ENCODE data around the gene KIF26A. TPM values are rescaled to one million over a fixed set of nuclear protein-coding genes. Genes with fewer than 3 reads are reported as not detected.

Gene KIF26A
- total RNA-seq, 1 donor from 2014 or later, result 5.9 TPM

DNA sequence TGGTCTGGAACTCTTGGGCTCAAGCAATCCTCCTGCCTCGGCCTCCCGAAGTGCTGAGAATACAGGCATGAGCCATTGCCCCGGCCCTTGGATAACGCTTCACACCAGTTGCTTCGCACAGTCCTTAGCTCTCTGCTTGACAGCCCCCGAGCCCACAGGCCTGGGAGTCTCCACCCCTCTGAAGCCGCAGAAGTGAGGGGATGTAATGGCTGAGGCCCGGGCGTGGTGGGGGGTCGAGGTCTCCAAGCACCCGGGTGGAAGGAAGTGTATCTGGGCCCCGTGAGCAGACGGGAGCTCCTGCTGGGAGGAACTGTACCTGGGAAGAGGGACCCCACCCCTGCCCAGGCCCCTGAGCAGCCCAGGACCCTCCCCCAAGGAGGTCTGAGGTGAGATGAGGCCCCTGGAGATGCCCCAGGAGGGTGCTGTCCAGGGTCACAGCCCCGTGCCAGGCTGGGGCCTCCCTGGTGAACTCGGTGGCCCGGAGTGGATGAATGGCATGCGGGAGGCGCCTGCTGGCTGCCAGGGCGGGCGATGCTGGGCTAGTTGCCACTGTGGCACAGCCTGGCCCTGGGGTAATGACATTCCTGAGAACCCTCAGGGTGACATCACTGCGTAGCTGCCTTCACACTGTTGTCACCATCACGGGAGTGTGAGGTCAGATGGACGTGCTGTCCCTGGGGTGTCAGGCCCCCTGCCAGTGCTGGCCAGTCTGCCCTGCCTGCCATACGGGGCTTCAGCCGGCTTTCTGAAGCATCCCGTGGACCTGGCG lies 48.9 kb downstream of the KIF26A start:
- TF ChIP-seq, protein P1, sequence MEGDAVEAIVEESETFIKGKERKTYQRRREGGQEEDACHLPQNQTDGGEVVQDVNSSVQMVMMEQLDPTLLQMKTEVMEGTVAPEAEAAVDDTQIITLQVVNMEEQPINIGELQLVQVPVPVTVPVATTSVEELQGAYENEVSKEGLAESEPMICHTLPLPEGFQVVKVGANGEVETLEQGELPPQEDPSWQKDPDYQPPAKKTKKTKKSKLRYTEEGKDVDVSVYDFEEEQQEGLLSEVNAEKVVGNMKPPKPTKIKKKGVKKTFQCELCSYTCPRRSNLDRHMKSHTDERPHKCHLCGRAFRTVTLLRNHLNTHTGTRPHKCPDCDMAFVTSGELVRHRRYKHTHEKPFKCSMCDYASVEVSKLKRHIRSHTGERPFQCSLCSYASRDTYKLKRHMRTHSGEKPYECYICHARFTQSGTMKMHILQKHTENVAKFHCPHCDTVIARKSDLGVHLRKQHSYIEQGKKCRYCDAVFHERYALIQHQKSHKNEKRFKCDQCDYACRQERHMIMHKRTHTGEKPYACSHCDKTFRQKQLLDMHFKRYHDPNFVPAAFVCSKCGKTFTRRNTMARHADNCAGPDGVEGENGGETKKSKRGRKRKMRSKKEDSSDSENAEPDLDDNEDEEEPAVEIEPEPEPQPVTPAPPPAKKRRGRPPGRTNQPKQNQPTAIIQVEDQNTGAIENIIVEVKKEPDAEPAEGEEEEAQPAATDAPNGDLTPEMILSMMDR (IDR thresholded peaks at IDR 0.05), result no peak
- H3K9me3 ChIP-seq, result no peaks in the 10 kb centered on the region
- DNase-seq, result no peak
- H3K36me3 ChIP-seq, result no peaks in the 10 kb centered on the region
- H3K27me3 ChIP-seq, result no peaks in the 10 kb centered on the region
- no peaks in the 10 kb centered on the region for H3K4me1 ChIP-seq
- intact Hi-C loops (cut with DNase I), result no loop called here
- no peak for ATAC-seq
- no peak overlapping the region for H3K4me3 ChIP-seq
- H3K27ac ChIP-seq, result no peak overlapping the region

DNA sequence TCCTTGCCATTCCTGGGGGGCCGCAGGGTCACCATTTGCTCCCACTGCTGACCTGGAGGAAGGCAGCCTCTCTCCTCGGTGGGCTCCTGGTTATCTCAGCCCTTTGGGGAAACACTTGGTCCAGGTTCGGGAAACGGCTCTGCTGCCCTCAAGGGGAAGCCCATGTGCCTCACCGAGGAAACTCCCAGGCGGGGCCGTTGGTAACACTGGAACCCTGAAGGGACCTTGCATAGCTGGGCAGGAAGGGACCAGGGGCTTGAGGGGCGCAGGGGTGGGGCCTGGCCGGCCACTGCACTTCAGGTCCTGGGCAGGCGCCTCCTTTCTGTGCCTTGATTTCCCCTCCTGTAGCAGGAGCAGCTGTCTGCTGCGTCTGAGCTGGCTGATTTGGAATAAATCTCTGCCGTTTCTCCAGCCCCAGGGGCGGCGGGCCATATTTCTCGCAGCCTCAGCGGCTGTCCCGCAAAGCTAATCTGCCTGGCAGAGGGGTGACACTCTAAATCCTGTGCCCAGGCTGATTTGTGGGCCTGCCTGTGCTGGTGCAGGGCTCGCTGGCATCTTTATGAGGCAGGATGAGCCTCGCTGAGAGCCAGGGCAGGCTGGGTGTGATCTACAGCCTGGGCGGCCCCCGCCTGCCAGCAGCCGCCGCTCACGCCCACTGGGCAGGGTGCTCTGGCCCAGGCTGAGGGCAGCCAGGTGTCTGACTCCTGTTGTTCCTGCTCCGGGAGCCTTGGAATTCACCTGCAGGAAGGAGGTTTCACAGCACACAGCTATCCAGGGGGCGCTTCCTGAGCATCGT lies 49.7 kb downstream of the KIF26A start:
- no peak for DNase-seq
- no peaks in the 10 kb centered on the region for H3K27me3 ChIP-seq
- H3K36me3 ChIP-seq, result no peaks in the 10 kb centered on the region
- ATAC-seq, result no peak
- intact Hi-C loops (cut with DNase I), result no loop called here
- no peak overlapping the region for H3K27ac ChIP-seq
- TF ChIP-seq, protein P1 (IDR thresholded peaks at IDR 0.05), result no peak
- no peaks in the 10 kb centered on the region for H3K4me1 ChIP-seq
- no peaks in the 10 kb centered on the region for H3K9me3 ChIP-seq
- no peak overlapping the region for H3K4me3 ChIP-seq

DNA sequence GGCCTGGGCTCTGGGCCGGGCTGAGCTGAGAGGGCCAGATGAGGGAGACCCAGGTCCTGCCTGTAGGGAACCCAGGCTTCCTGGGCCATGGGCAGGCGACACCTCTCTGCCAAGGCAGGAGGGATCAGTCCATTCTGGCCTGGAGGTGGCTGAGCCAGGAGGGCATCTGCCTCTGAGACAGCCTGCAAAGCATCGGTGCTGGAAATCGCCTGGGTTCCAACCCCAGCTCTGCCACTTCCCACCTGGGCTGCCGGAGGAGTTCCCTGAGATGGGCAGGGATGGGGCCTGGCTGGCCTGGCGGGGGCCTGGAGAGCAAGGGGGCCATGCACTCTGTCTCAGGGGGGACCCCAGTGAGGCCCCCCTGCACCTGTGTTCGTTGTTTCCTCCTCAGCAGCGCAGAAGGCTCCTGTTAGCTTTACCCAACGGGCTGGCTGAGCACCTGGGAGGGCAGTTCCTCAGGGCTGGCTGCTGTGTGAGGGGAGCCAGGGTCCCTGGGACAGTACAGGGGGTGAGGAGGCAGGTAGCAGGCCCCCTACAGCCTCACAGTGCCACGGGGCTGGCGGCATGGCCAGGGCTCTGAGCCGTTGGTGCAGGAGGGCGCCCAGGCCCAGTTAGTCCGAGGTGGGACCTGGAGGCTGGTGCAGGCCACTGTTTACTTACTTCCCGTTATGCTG lies 50.5 kb downstream of the KIF26A start:
- H3K9me3 ChIP-seq, result no peaks in the 10 kb centered on the region
- no peak overlapping the region for H3K27ac ChIP-seq
- no peaks in the 10 kb centered on the region for H3K4me1 ChIP-seq
- ATAC-seq, result no peak
- H3K4me3 ChIP-seq, result no peak overlapping the region
- H3K27me3 ChIP-seq, result no peaks in the 10 kb centered on the region
- TF ChIP-seq, protein P1 (IDR thresholded peaks at IDR 0.05), result no peak
- DNase-seq, result no peak
- no peaks in the 10 kb centered on the region for H3K36me3 ChIP-seq
- intact Hi-C loops (cut with DNase I), result no loop called here

DNA sequence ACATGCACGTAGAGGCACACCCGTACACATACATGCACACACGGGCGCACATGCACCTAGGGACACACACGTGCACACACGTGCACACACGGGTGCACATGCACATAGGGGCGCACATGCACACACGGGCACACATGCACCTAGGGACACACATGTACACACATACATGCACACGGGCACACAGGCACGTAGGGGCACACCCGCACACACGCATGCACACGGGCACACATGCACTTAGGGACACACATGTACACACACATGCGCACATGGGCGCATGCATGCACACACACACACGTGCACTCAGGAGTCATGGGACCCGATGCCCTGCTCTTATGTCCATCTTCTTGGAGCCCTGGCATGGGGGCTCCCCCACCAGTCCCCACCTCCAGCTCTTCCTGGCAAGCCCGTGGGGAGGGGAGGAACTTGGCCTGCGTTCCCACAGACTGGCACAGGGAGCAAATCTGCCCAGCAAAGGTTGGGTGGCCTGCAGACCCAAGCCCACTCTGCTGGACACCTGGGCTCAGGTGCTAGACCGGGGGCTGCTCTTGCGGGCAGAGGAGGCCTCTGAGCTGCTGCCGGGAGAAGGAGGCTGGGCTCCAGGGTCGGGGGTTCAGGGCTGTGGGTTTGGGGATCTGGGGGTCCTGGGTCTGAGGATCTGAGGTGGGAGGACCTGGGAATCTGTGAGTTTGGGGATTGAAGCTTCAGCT lies 51.4 kb downstream of the KIF26A start:
- no peak for ATAC-seq
- no peak overlapping the region for H3K4me3 ChIP-seq
- intact Hi-C loops (cut with DNase I), result no loop called here
- no peaks in the 10 kb centered on the region for H3K27me3 ChIP-seq
- no peaks in the 10 kb centered on the region for H3K4me1 ChIP-seq
- H3K9me3 ChIP-seq, result no peaks in the 10 kb centered on the region
- no peak for DNase-seq
- TF ChIP-seq, protein P1 (IDR thresholded peaks at IDR 0.05), result no peak
- no peaks in the 10 kb centered on the region for H3K36me3 ChIP-seq
- H3K27ac ChIP-seq, result no peak overlapping the region

DNA sequence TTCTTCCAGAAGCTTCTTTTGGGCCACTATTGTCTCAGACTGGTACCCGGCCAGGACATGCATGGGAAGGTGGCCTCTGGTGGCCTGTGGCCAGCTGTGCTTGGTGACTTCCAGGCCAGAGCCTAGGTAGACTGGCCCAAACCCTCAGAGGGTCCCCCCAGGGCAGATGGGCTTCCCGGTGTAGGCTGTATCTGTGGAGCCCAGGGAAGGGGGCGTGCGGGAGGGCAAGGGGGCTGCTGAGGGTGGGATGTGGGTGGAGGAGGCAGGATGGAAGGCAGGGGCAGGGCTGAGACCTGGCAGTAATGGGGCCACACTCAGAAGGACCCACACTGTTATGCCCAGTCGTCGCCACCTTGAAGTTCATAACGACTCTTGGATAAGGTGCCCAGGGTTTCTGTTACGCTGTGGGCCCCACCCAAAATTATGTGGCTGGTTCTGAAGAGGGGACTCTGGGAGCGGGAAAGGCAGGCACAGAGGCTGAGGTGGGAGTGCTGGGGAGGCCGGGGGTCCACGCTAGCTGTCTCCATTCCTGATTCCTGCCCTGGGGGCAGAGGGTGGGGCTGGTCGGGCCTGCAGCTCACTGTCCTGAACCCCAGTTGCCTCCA lies 52.1 kb downstream of the KIF26A start:
- TF ChIP-seq, protein P1 (IDR thresholded peaks at IDR 0.05), result no peak
- Histone ChIP-seq H3K4me1 (no peaks in the 10 kb centered on the region), H3K27ac (no peak overlapping the region), H3K4me3 (no peak overlapping the region), H3K36me3 (no peaks in the 10 kb centered on the region), H3K9me3 (no peaks in the 10 kb centered on the region), H3K27me3 (no peaks in the 10 kb centered on the region)
- intact Hi-C loops (cut with DNase I), result no loop called here
- DNase-seq (no peak), ATAC-seq (no peak)
